Activated naive CD8-positive, alpha-beta T cell treated with anti-CD3 and anti-CD28 coated beads, Interleukin-2, amount 10 ng/mL, durations not matched to agents 7 days and 5 days (primary cell): ENCODE results near the gene VN1R5. TPM values are rescaled to one million over a fixed set of nuclear protein-coding genes. Genes with fewer than 3 reads are reported as not detected.
"Not testable (repeated sequence)": the region's sequence is repeated elsewhere in the genome, so short reads cannot be mapped to it uniquely, and the experiment has no call there.

Experiments used
- ATAC-seq: fragments of 150-1000 bp; cut with Tn5 transposase; one replicate; pipeline ENCODE4 v1.10.0; 2021; ENCODE audit warnings: low read depth, moderate library complexity
- POLR2A ChIA-PET: fragments of 350-600 bp; sonication (Branson Sonifier 250); formaldehyde crosslinking; loops from one replicate; lab custom pipeline; 2021; ENCODE audit warnings: antibody characterized with exemption; lab: Charles Lee
- DNase-seq: peaks from one replicate; pipeline ENCODE4 v3.0.0; 2021
- H3K27ac Mint-ChIP-seq: one replicate; pipeline ENCODE4 v1.8.0; 2022; ENCODE audit warnings: mild to moderate bottlenecking, mixed read lengths
- H3K27me3 Mint-ChIP-seq: one replicate; pipeline ENCODE4 v1.8.0; 2022; ENCODE audit warnings: mild to moderate bottlenecking, moderate library complexity, mixed read lengths
- H3K36me3 Mint-ChIP-seq: one replicate; pipeline ENCODE4 v1.8.0; 2021; ENCODE audit warnings: mild to moderate bottlenecking, mixed read lengths
- H3K4me1 Mint-ChIP-seq: one replicate; pipeline ENCODE4 v1.8.0; 2021; ENCODE audit warnings: mixed read lengths
- H3K4me3 Mint-ChIP-seq: one replicate; pipeline ENCODE4 v1.8.0; 2022; ENCODE audit warnings: mild to moderate bottlenecking, moderate library complexity, mixed read lengths
- H3K9me3 Mint-ChIP-seq: one replicate; pipeline ENCODE4 v1.8.0; 2021; ENCODE audit warnings: mixed read lengths
- total RNA-seq, 2 experiments: library from RNA; stranded (reverse); gene quantifications; one replicate each; pipeline ENCODE4 v1.2.3, GENCODE V29; 2021

Gene VN1R5
- not detected for total RNA-seq

DNA sequence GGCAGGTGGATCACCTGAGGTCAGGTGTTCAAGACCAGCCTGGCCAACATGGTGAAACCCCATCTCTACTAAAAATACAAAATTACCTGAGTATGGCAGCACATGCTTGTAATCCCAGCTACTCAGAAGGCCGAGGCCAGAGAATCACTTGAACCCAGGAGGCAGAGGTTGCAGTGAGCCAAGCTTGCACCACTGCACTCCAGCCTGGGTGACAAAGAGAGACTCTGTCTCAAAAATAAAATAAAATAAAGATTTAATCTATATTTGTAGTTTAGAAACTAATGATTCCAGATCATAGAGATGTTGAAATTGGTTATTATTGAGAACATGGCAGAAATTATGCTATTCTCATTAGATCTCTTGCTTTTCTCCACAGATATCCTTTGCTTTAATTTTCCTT, at the start of gene VN1R5:
Gene VN1R5 (plus strand): TSS at position 301 of the 400 bp plus-strand sequence.
- H3K27ac Mint-ChIP-seq, H3K27me3 Mint-ChIP-seq, DNase-seq: not testable (repeated sequence)

DNA sequence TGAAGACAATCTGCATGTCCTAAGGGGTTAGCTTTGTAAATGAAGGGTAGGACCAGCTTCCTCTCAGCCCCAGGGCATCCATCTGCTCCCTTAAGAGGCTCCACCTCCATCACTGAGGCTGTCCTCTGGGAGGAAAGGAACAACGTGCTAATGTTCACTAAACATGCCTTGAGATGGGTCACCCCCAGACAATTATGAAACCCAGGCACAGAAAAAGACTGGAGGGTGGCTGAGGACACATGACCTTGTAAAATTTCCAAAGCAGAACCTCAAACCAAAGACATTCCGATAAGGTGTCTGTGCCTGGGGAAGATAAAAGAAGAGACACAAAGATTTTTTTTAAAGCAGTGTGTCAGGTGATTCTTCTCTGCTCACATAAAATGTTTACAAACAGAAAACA, 46.5 kb upstream of the VN1R5 start:
- Mint-ChIP-seq H3K4me1 (peaks cover 25% of the 10 kb centered on the region), H3K27me3 (no peaks in the 10 kb centered on the region), H3K4me3 (peak overlapping the region; percentile 89), H3K27ac (peak overlapping the region; percentile 94), H3K36me3 (peaks cover 53% of the 10 kb centered on the region), H3K9me3 (peaks cover 11% of the 10 kb centered on the region)
- no peak for DNase-seq
- POLR2A ChIA-PET = interaction anchor here (0.8 to 1.5 kb wide), 3 partner anchors 36 to 201 kb away, joined by 3 to 10 read pairs (median 5); no protein-coding TSS in a partner anchor
- no peak for ATAC-seq

More for the DNA sequence above, at the start of gene VN1R5:
- peaks cover 12% of the 10 kb centered on the region for H3K9me3 Mint-ChIP-seq
- H3K36me3 Mint-ChIP-seq, H3K4me1 Mint-ChIP-seq, ATAC-seq, H3K4me3 Mint-ChIP-seq, POLR2A ChIA-PET: not testable (repeated sequence)

DNA sequence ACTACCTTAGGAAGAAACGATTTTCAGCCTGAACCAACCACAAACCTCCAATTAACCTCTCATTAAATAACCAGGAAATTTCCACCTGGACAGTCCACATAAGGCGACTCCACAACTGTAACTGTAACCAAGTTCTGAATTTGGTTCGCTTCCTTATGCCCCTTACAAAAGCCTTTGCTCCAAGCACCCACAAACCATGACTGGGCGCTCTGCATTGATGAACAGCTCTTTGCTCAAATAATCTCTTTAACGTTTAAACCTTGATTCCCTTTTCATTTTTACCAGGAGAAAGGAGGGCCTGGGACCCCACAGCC, 45.9 kb upstream of the VN1R5 start:
- Mint-ChIP-seq H3K36me3 (peaks cover 50% of the 10 kb centered on the region), H3K4me3 (peak overlapping the region; percentile 89), H3K4me1 (peaks cover 25% of the 10 kb centered on the region), H3K9me3 (peaks cover 11% of the 10 kb centered on the region), H3K27ac (peak overlapping the region; percentile 94), H3K27me3 (no peaks in the 10 kb centered on the region)
- DNase-seq = no peak
- no peak for ATAC-seq
- POLR2A ChIA-PET = interaction anchor here (0.7 to 1.5 kb wide), 12 partner anchors 14 to 513 kb away, joined by 3 to 10 read pairs (median 3); partner anchors contain the start of genes AHCTF1, NLRP3, ZNF496 and ZNF669

DNA sequence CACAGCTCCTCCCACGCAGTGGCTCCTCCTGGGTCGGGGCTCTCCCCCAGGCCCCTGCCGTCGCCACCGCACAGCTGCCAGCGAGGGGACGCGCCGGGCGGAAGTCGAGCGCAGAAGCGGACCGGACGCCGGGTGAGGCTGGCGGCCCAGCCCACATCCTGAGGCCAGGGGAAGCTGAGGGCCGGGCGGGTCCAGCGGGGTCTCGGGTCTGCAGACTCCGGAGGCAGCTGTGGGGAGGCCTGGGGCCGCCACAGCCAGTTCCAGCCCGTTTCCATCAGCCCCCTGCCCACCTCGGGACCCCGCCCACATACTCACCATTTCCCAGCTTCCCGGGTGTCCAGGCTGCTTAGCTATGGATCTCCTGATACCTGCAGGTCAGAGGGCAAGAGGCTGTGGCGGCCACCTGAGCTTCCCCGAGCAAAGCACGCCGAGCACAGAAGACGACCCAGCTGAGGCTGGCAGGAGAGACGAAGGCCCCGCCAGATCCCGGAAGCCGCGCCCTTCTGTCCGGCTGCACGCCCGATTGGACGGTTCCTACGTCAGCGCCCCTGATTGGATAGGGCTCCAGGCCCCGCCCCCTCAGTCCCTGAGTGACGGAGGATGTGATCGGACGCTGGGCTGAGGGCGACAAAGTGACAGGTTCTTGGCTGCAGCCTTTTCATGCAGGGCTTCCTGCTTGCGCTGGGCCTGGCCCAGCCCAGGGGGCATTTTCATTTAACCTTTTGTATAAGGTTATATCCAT, 45.3 kb upstream of the VN1R5 start:
- ATAC-seq = peak; percentile 98
- Mint-ChIP-seq H3K27ac (peak overlapping the region; percentile 94), H3K4me1 (peaks cover 25% of the 10 kb centered on the region), H3K27me3 (no peaks in the 10 kb centered on the region), H3K4me3 (peak overlapping the region; percentile 89), H3K36me3 (peaks cover 46% of the 10 kb centered on the region), H3K9me3 (peaks cover 11% of the 10 kb centered on the region)
- peak; percentile 96 for DNase-seq
- POLR2A ChIA-PET = interaction anchor here (0.6 to 1.5 kb wide), 13 partner anchors 15 to 514 kb away, joined by 3 to 10 read pairs (median 3); partner anchors contain the start of genes AHCTF1, NLRP3, ZNF496 and ZNF669

DNA sequence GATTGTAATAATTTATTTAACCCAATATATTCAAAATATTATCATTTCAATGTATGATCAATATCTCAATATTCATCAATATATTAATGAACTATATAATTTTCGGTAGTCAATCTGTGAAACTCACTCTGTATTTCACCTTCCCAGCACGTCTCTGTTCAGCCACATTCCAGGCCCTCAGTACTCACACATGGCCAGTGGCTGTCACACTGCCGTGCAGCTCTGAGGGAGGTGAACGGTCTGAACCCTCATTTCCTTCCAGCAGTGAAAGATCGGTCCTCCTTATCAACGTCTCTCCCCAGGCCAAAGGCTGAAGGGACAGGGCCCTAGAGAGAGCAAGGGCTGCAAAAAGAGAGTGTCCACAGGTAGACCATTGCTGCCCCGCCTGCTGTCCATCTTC, 44.5 kb upstream of the VN1R5 start:
- Mint-ChIP-seq H3K4me3 (no peak overlapping the region), H3K27ac (no peak overlapping the region), H3K4me1 (peaks cover 22% of the 10 kb centered on the region), H3K36me3 (peaks cover 38% of the 10 kb centered on the region), H3K9me3 (peaks cover 6% of the 10 kb centered on the region), H3K27me3 (no peaks in the 10 kb centered on the region)
- DNase-seq (no peak), ATAC-seq (no peak)
- POLR2A ChIA-PET = no interaction called here

DNA sequence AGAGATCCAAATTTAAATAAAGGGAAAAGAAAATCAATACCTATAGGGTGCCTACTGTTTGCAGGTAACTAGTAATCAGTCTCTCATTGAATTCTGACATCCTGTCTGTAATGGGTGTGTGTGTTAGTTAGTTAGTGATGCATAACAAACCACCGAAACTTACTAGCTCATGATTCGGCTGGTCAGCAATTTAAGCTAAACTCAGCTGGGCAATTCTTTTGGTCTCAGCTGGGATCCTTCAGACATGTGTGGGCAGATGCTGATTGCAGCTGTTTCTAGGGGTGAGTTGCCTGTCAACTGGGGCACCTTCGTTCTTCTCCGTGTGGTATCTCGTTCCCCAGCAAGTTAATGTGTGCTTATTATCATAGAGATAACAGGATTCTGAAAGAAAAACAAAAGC, 43.9 kb upstream of the VN1R5 start:
- Mint-ChIP-seq H3K27ac (peak overlapping the region; percentile 11), H3K4me1 (peaks cover 22% of the 10 kb centered on the region), H3K27me3 (no peaks in the 10 kb centered on the region), H3K36me3 (peaks cover 33% of the 10 kb centered on the region), H3K9me3 (peaks cover 6% of the 10 kb centered on the region), H3K4me3 (no peak overlapping the region)
- ATAC-seq (no peak), DNase-seq (no peak)
- POLR2A ChIA-PET = no interaction called here

DNA sequence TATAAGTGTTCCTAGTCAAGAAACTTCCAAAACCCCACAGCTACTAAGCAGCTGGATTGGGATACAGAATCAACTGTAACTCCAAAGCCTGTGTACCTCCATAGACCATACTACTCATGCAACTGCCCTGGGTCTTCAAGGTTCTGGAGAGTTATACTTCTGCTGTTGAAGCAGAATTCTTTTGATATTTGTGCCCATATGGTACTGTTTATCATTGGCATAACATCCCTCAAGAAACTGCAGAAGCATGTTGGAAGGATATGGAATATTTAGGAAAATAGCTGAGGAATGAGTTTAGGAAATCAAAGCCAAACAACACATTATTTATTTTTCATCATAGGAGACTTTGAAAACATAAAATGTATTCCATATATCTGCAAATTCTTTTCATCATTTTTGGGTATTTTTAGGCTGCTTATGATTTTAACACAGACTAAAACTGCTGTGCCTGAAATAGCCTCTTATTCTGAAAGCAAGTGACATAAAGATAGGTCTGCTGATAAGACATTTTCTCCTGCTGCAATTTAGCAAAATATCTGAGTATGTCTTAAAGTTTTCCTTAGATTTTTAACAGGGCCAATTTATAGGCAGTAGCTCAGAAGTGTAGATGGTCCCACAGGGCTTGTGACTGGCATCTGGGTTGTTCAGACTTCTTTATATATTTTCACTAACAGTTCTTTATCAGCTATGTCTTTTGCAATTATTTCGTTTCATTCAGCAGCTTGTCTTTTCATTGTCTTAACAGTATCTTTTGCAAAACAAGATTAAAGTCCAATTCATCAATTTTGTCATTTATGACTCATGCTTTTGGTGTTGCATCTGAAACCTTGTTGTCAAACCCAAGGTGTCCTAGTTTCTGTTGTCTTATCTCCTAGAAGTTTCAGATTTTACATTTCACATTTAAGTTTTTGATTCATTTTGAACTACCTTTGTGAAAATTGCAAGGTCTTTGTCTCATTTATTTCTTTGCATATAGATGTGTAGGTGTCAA, 43.0 kb upstream of the VN1R5 start:
- no peaks in the 10 kb centered on the region for H3K27me3 Mint-ChIP-seq
- H3K4me1 Mint-ChIP-seq = peaks cover 19% of the 10 kb centered on the region
- no peak for ATAC-seq
- no peak overlapping the region for H3K27ac Mint-ChIP-seq
- POLR2A ChIA-PET = interaction anchor here (0.6 kb wide), 1 partner anchor 66 kb away, joined by 3 read pairs; no protein-coding TSS in a partner anchor
- H3K4me3 Mint-ChIP-seq = no peak overlapping the region
- no peak for DNase-seq
- peaks cover under 1% of the 10 kb centered on the region for H3K9me3 Mint-ChIP-seq
- H3K36me3 Mint-ChIP-seq = peaks cover 24% of the 10 kb centered on the region

DNA sequence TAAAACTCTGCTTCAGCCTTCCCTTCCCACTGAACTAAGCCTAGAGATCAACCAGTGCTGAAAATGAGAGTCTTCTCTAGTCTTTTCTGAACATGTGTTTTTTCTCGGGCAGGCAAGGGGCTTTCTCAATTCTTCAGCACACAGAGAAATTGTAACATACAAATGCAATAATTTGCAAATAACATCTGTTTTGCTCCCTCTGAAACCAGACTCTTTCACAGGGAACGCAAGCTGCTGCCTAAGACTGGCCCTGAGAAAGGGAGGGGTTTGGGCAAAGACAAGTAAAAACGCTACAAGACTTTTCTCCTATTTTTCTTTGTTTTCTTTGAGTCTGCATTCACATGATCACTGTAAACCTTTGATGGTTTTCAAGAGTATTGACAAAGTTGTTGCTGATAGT, 39.6 kb upstream of the VN1R5 start:
- no peak overlapping the region for H3K27ac Mint-ChIP-seq
- H3K27me3 Mint-ChIP-seq = no peaks in the 10 kb centered on the region
- POLR2A ChIA-PET = no interaction called here
- DNase-seq (no peak), ATAC-seq (no peak)
- H3K4me1 Mint-ChIP-seq = peaks cover 4% of the 10 kb centered on the region
- peaks cover 5% of the 10 kb centered on the region for H3K9me3 Mint-ChIP-seq
- peaks cover 6% of the 10 kb centered on the region for H3K36me3 Mint-ChIP-seq
- H3K4me3 Mint-ChIP-seq = no peak overlapping the region

DNA sequence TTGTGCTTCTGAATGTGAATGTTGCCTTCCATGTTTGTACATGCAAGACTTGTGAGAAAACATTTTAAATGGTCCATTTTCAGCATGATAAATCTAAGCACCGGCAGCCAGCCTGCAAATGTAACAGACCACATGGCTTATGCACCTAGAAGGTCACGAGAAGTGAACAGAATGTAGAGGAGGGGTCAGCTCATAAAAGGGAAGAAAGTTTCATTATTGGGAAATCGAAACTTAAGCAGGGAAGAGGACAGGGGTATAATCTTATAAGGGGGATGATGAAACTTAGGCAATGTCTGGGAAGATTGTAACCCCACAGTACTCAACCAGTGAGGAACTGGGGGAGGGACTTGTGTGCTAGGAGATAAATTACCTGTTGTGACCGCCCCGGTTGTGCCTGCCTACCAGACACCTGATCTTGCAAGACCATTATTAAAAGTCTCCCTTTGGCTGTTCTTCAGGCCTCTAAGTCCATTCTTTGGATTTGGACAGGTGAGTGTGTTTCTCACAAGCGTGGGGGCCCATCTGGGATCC, 37.7 kb upstream of the VN1R5 start:
- Mint-ChIP-seq H3K36me3 (peaks cover 8% of the 10 kb centered on the region), H3K4me1 (no peaks in the 10 kb centered on the region), H3K27ac (no peak overlapping the region), H3K4me3 (no peak overlapping the region), H3K9me3 (peaks cover 13% of the 10 kb centered on the region), H3K27me3 (no peaks in the 10 kb centered on the region)
- POLR2A ChIA-PET = no interaction called here
- ATAC-seq (no peak), DNase-seq (no peak)

DNA sequence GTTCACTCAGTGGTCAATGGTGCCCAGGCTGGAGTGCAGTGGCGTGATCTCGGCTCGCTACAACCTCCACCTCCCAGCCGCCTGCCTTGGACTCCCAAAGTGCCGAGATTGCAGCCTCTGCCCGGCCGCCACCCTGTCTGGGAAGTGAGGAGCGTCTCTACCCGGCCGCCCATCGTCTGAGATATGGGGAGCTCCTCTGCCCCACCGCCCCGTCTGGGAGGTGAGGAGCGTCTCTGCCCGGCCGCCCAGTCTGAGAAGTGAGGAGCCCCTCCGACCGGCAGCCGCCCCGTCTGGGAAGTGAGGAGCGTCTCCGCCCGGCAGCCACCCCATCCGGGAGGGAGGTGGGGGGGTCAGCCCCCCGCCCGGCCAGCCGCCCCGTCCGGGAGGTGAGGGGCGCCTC, 35.6 kb upstream of the VN1R5 start:
- H3K4me3 Mint-ChIP-seq, POLR2A ChIA-PET, DNase-seq, H3K27me3 Mint-ChIP-seq, H3K4me1 Mint-ChIP-seq, H3K27ac Mint-ChIP-seq, ATAC-seq, H3K36me3 Mint-ChIP-seq: not testable (repeated sequence)
- H3K9me3 Mint-ChIP-seq = peaks cover 25% of the 10 kb centered on the region

DNA sequence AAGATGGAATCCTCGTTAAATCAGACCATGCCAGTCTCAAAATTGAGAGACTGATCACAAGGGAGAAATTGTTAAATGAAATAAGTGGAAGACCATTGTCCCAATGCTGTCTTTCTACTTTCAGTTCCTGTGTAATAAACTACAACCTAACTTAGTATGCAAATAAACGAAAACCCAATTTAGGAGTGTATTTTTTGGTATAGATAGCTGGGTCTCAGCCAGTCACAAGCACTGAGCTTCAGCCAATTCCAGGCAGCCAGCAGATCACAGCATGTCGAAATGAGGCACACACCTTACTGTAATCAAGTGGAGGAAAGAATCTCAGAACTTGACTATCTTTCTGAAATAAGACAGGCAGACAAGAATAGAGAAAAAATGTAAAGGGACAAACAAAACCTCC, 33.0 kb upstream of the VN1R5 start:
- H3K4me3 Mint-ChIP-seq = no peak overlapping the region
- peaks cover 8% of the 10 kb centered on the region for H3K36me3 Mint-ChIP-seq
- no peak for DNase-seq
- H3K27me3 Mint-ChIP-seq = no peaks in the 10 kb centered on the region
- POLR2A ChIA-PET = no interaction called here
- H3K4me1 Mint-ChIP-seq = no peaks in the 10 kb centered on the region
- peaks cover 27% of the 10 kb centered on the region for H3K9me3 Mint-ChIP-seq
- no peak overlapping the region for H3K27ac Mint-ChIP-seq
- no peak for ATAC-seq

DNA sequence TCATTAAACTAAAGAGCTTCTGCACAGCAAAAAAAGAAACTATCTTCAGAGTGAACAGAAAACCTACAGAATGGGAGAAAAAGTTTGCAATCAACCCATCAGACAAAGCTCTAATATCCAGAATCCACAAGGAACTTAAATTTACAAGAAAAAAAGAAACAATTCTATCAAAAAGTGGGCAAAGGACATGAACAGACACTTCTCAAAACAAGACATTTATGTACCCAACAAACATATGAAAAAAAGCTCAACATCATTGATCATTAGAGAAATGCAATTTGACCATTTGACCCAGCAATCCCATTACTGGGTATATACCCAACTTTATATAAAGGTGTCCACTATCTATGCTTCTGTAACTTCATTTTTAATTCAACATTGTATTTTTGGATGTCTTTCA, 31.1 kb upstream of the VN1R5 start:
- Mint-ChIP-seq H3K27ac (no peak overlapping the region), H3K36me3 (peaks cover 5% of the 10 kb centered on the region), H3K27me3 (no peaks in the 10 kb centered on the region), H3K4me1 (peaks cover 2% of the 10 kb centered on the region), H3K9me3 (peaks cover 34% of the 10 kb centered on the region), H3K4me3 (no peak overlapping the region)
- DNase-seq (no peak), ATAC-seq (no peak)
- POLR2A ChIA-PET = no interaction called here

DNA sequence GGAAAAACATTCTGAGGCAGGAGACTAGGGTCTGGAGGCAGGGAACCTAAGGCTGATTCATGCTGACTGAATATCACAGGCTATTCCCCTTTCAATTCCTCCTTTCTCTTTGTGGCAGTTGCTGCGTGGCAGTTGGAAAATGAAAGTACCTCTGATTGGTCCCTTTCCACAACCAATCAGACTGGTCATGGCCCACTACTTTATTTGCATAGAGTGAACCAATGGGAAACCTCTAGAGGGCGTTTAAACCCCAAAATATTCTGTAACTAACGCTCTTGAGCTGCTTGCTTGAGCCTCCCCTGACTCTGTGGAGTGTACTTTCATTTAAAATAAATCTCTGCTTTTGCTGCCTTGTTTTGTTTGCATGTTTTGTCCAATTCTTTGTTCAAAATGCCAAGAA, 27.7 kb upstream of the VN1R5 start:
- no peak for DNase-seq
- Mint-ChIP-seq H3K9me3 (peaks cover 36% of the 10 kb centered on the region), H3K36me3 (peaks cover 3% of the 10 kb centered on the region), H3K4me1 (peaks cover 2% of the 10 kb centered on the region), H3K27ac (no peak overlapping the region), H3K27me3 (no peaks in the 10 kb centered on the region), H3K4me3 (no peak overlapping the region)
- POLR2A ChIA-PET = no interaction called here
- no peak for ATAC-seq
